DMS53 treated with DMSO at 0.1 percent for 48 hours (cell line): ENCODE measurements around the gene SIL1.
"Not testable (repeated sequence)": the region's sequence is repeated elsewhere in the genome, so short reads cannot be mapped to it uniquely, and the experiment has no call there.

Experiments used
- DNase-seq: peaks from one replicate; lab custom pipeline; 2025; ENCODE audit not compliant: unreplicated experiment; lab: John Stamatoyannopoulos, UW

Gene SIL1

GRCh38 chr5:139197710-139198669 is at the start of gene SIL1:
SIL1 (minus strand) TSS chr5:139198368; CDS start chr5:139127843, 70,525 bp downstream.
- DNase-seq, result peak; percentile 83

- no peak for DNase-seq
Observed at GRCh38 chr5:139246394-139246793, 48.2 kb upstream of the SIL1 start.

DNA sequence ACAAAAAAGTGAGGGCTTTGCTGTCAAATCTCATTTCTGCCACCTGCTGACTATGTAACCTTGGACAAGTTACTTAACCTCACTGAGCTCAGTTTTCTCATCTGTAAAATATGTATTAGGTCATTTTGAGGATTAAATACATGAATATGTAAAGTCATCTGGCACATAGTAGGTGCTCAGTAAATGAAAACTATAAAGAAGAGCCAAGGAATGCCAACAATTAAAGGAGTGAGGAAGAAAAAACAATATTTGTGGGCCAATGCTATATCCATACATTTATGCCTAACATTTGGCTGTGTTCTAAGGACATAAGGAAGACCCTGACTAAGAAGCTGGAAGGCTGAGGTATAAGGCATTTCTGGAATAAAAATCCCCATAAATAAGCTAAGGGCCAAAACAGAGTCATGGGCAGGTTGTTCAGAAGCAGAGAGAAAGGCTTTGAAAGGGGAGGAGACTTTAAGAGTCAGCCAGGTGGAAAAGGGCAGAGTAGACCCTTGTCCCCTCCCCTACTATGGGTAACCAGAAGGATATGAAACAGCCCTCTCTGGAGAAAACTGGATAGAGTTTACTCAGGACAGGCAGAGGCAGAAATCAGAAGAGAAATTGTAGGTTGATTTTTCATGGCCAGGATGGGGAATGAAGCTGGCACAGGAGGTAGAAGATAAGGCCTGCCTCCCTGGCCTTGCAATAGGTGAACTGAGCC is 47.6 kb upstream of the SIL1 start:
- no peak for DNase-seq

DNA sequence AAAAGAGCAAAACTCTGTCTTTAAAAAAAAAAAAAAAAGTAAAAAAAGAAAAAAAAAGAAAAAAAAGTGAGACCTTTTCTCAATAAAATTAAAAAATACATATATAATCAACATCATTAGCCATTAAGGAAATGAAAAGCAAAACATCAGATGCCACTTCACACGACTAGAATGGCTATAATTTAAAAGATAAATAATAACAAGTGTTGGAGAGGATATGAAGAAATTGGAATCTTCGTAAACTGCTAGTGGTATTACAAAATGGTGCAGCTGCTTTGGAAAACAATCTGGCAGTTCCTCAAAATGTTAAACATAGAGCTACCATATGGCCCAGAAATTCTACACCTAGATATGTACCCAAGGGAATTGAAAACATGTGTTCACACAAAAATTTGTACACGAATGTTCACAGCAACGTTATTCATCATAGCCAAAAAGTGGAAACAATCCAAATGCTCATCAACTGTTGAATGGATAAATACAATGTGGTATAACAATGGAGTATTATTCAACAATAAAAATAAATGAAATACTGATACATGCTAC is 45.3 kb upstream of the SIL1 start:
- no peak for DNase-seq

DNA sequence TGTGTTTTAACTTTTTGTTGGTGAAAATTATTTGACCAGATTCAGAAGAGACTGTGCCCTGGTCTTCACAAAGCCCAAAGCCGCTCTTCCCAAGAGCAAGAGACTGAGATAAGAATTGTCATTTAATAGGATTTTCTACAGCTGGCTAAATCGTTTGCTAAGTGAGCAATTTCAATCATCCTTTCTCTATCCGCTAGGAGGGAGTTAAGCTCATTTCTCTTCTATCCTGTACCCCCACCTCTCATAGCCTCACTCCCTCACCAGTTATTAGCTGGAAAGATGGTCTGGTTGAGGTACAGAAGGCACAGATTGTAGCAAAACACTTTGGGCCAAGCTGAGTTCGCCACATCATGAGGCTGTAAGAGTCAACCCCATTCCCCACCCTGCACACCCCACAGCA is 43.0 kb upstream of the SIL1 start:
- DNase-seq, result no peak

DNA sequence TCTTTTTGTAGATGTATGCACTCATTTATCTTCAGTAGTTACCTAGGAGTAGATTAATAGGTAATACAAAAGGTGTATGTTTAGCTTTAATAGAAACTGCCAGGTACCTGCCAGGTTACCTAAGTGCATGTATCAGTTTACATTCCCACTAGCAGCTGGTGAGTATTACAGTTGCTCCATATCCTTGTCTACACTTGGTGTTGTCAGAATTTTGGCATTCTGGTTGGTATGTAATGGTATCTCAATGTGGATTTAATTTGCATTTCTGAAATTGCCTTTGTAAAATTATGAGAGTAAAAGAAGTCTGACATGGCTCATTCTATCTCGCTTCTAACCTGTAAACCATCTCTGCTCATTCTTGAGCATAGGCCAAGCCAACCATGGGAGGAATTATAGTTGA is 38.3 kb upstream of the SIL1 start:
- DNase-seq, result no peak

- no peak for DNase-seq
Observed at GRCh38 chr5:139232147-139232724, 34.1 kb upstream of the SIL1 start.

GRCh38 chr5:139228201-139228803 is 30.1 kb upstream of the SIL1 start:
- no peak for DNase-seq

DNA sequence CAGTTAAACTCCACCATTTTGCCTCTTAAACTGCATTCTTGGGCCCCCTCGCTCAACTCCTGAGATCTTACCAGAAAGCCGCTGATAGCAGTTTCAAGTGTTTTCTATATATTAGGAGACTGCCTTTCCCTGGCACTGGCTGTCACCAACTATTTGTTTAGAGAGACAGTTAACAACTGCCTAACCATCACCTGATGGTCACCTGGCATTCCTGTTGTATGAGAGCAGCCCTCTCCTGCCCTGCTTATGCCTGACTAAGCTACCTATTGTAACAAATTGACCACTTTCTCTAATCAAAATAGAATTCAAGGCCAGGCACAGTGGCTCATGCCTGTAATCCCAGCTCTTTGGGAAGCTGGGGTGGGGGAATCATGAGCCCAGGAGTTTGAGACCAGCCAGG is 28.0 kb upstream of the SIL1 start:
- DNase-seq, result peak; percentile 34

DNA sequence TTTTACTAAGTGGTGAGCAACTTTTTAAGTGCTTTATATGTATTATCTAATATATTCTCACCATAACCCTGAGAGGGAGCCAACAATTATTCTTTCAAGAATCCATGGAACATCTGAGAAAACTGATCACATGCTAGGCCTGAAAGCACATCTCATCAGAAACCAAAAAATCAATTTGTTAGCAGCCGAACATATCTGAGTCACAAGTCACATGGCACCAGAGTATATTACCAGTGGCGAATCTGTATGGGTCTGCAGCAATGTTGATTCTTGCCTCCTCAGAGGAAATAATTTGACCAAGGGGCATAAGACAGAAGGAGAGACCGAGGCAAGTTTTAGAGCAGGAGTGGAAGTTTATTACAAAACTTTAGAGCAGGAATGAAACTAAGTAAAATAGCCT is 25.3 kb upstream of the SIL1 start:
- DNase-seq, result no peak

DNA sequence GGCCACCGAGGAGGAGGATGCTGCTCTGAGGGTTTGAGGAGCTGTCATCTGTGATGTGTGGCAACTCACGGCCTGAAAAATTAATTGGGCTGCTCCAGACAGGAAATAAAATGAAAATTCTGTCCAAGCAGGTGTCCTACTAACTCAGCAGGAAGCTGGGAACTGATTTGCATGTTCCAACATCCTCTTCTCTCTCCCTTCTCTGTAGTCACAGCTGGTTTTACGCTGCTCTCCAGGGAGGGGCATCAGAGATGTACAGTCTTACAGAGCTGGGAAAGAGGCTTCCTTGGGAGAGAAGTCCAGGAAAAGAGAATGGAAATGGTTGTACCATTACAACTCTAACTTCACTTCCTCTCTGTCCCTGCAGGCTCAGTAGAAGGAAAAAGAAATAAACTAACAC is 24.2 kb upstream of the SIL1 start:
- peak; percentile 77 for DNase-seq

- DNase-seq, result not testable (repeated sequence)
Observed at GRCh38 chr5:139218038-139218437, 19.9 kb upstream of the SIL1 start.

DNA sequence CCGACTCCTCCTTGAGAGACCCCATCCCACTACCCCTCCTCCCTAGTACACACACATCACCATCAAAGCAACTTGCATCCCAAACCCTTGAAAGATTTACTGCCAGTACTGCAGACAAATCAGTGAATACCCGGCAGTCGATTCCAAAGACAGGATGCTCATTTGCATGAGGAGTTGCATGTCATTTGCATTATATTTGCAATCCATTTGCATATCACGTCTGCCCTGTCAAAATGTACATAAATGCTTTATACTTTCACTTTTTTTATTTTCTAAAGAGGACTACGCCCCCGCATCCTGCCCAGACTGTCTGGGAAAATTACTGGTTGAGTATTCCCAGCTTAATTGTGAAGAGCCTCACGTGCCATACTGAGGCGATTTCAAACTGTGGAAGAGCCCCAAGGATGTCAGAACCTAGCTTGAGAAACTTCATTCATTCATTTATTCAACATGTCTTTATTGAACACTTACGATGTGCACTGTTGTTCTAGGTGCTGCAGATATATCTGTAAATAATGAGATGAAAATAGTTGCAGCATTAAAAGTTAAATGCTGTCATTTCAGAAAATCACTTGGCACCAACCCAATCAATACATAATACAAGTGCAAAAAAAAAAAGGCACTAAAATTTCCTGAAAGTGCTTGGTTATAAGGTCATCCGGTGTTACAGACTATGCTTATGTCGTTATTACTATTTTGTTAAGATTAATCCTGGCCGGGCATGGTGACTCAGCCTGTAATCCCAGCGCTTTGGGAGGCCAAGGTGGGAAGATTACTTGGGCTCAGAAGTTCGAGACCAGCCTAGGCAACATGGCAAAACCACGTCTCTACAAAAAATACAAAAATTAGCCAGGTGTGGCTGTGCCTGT is 17.2 kb upstream of the SIL1 start:
- no peak for DNase-seq

DNA sequence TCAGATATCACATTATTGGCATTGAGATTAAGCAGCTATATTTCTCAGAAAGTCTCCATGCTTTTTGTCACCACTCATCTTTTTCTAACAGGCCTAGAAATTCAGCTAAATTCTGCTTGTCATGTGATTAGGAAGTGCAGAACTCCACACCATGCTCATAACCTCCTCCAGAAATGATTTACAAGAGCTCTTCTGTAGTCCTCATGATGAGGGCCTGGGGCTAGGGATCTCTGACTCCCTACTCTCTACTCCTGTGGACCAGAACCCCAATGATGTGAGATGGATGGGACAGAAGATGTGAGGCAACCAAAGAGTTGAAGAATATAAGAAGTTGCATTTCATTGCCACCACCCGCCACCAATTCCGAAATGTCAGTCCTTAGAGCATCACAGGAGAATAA is 16.5 kb upstream of the SIL1 start:
- DNase-seq, result no peak

GRCh38 chr5:139212906-139213305 is 14.7 kb upstream of the SIL1 start:
- no peak for DNase-seq

DNA sequence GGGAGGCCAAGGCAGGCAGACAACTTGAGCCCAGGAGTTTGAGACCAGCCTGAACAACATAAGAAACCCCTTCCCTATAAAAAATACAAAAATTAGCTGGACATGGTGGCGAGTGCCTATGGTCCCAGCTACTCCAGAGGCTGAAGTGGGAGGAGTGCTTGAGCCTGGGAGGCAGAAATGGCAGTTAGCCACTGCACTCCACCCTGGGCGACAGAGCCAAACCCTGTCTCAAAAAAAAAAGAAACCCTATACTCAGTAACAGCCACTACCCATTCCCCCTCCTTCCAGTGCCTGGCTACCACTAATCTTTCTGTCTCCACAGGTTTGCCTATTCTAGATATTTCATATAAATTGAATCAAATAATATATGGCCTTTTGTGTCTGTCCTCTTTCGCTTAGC is 14.3 kb upstream of the SIL1 start:
- no peak for DNase-seq

DNA sequence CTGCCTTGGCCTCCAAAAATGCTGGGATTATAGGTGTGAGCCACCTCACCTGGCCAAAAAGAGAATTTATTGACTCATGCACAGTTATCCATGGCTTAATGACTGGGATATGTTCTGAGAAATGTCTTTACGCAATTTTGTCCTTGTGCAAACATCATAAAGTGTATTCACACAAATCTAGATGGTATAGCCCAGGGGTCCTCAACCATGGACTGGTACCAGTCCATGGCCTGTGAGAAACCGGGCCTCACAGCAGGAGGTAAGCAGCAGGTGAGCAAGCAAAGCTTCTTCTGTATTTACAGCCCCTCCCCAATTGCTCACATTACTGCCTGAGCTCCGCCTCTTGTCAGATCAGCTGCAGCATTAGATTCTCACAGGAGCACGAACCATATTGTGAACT is 12.4 kb upstream of the SIL1 start:
- peak; percentile 83 for DNase-seq

DNA sequence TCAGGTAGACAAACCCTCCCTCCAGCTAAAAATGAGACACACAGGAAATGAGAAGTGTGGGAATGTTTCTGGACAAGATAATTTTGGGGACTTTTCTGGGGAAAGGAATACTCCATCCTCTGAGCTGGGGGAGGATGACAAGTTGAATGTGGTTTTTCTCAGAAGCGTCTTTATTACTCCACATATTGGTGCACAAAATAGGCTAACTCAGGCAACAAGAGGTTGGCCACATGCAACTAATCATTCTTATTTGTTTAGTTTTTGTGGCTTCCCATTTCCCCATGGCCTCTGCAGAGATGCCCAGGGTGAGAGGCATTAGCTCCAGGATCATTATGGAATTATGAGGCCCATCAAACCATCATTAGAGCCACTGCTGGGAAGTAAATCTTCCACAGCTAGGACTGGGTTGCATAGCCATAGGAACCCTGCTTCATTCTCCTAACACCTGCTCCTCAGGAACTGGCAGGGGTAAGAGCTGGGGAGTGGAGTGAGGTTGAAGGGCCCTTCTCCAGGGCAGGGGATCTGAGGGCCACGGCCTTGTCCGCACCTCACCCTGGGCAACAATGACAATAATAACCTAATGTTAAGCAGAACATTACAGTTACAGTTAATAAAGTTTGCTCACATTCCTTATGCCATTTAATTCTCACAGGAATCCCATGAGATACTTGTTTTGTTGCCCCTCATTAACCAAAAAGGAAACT is 9.3 kb upstream of the SIL1 start:
- no peak for DNase-seq

GRCh38 chr5:139205586-139205985 is 7.4 kb upstream of the SIL1 start:
- no peak for DNase-seq

DNA sequence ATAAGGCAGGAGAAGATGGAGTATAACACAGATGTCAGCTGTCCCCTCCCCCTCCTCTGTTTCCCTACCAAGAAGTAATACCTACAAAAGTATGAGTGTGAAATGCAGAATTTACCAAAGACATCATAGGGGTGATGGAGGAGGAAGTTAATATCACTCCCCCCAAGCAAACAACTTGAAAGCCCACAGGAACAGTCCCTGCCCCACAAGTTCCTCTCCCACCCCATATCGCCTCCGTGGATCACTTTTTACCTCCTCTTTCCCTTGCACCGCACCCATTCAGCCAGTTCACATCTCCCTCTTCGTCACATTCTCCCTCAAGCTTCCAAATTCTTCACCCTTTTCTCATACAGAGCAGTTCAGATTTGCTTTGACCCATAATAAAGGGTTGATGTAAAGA is 7.0 kb upstream of the SIL1 start:
- DNase-seq, result no peak
